GM10266 (cell line): ENCODE results near the gene CHRNA10.

ENCODE experiments used
- DNase-seq: peaks from one replicate; pipeline ENCODE4 v3.0.0; 2012; ENCODE audit errors: extremely low spot score
- TF ChIP-seq, protein P1 (sequence below): IDR thresholded peaks from 2 replicates; pipeline ENCODE4 v1.5.1; 2012; ENCODE audit warnings: mild to moderate bottlenecking, low read depth; ENCODE audit not compliant: control insufficient read depth, insufficient read depth; ENCODE audit errors: missing control alignments

Gene CHRNA10

DNA sequence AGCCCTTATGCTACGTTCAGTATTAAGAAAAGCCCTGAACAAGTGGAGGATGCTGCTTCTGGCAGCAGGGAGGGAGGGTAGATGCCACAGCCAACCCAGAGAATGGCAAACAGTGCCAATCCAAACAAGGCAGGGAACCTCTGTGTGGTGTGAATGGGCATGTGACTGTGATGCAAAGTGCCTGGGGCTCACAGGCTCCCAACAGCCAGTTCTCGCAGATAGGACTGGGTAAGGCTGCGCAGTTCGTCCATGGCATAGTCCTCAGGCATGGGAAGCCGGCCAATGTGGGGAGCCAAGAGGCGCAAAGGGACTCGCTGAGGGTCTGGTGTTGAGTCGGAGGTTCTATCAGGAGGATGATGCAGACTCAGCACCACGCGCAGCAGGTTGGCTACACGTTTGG is 4.8 kb upstream of the CHRNA10 start:
- TF ChIP-seq, protein P1, sequence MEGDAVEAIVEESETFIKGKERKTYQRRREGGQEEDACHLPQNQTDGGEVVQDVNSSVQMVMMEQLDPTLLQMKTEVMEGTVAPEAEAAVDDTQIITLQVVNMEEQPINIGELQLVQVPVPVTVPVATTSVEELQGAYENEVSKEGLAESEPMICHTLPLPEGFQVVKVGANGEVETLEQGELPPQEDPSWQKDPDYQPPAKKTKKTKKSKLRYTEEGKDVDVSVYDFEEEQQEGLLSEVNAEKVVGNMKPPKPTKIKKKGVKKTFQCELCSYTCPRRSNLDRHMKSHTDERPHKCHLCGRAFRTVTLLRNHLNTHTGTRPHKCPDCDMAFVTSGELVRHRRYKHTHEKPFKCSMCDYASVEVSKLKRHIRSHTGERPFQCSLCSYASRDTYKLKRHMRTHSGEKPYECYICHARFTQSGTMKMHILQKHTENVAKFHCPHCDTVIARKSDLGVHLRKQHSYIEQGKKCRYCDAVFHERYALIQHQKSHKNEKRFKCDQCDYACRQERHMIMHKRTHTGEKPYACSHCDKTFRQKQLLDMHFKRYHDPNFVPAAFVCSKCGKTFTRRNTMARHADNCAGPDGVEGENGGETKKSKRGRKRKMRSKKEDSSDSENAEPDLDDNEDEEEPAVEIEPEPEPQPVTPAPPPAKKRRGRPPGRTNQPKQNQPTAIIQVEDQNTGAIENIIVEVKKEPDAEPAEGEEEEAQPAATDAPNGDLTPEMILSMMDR = no peak
- DNase-seq = no peak

DNA sequence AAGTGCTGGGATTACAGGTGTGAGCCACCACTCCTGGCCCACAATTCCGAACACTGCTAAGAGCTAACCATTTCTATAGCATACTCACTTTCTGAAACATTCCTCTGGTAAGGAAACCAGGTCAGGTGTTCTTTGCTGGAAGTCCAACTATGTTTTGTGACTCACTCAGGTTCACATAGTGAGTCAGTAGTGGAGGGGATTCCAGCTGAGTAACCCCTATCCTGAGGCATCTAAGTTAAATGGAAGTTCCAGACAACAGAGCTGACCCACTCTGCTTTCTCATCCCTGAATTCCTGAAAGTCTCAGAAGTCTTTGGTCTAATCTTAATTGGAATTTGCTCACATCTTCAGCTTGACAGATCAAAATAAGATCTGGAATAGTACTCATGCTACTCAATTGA is 3.0 kb upstream of the CHRNA10 start:
- no peak for DNase-seq
- TF ChIP-seq, protein P1 = no peak

DNA sequence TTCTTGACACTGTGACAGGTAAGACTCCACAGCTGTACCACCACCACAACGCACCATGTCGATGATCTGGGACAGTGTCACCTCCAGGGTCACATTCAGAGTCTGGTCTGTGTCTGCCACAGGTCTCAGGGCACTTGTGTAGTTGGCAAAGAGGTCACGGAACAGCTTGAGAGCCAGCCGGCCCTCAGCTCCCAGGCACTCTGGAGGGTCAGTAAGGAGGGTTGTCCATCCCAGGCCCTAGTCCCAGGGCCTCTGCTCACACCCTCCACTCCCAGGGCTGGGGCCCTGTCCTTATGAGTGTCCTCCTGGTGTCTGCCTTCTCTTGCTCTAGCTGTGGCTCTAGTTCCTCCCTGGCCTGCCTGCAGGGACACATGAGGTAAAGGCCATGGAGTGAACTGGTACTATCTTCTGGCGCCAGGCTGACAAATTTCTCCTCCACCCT is 1.4 kb downstream of the CHRNA10 start:
- TF ChIP-seq, protein P1 = no peak
- no peak for DNase-seq

DNA sequence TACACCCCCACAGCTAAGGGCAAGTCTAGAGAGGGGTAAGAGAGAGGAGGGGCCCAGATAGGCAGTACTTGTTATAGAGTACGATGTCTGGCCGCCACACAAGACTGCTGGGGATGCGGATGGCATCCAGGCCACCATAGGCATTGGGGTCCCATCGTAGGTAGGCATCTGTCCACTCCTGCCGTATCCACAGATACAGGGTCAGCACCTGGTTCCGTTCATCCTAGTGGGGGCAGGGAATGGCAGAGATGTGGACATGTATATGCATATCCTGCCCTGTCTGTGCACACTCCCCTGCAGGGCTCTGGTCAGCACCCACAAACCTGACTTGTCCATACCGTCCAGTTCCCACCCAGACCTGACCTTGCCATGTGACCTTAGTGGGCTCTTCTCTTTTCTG is 2.1 kb downstream of the CHRNA10 start:
- TF ChIP-seq, protein P1 = no peak
- no peak for DNase-seq

GRCh38 chr11:3667149-3668035 is 3.8 kb downstream of the CHRNA10 start:
- TF ChIP-seq, protein P1 = no peak
- no peak for DNase-seq

- no peak for DNase-seq
Measured at GRCh38 chr11:3666023-3666530, 5.1 kb downstream of the CHRNA10 start.

More at GRCh38 chr11:3666023-3666530, 5.1 kb downstream of the CHRNA10 start:
- TF ChIP-seq, protein P1 = no peak
